ENCODE results near the gene FAM219A. TPM values are rescaled to one million over a fixed set of nuclear protein-coding genes. Genes with fewer than 3 reads are reported as not detected.

The FAM219A gene
- total RNA-seq, 2 donors from 2014 or later, result 26.3 to 39.3 TPM

DNA sequence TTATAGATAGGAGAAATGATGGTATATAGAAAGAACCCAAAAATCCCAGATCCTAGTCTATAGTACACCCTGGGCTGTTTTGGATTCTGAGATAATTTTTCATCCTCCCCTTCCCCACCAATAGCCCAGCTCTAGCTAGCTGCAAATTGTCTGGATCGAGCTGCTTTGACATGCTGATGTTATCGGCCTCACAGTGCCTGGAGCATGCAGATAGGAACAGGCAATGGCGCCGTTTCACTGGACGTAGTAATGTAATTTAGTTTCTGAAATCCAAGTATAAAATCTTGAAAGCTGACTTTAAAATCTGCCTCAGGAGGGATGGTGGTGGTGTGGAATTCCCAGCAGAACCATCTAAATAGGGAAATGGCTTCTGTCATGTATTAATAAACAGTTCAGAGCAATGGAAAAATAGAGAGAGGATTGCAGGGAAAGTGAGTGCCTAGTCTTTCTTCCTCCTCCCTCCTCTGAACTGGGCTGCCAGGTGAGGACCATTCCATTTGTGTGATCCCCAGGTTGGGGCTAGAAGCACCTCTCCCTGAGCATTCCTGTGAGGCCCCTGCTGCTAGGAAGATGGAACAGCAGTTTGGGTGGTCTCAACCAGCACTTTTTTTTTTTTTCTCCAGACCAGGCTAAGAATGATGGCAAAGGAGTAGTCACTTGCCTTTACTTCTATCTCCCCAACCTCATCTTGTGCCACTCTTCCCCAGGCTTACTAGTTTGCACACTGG, 31.9 kb downstream of the FAM219A start:
- intact Hi-C loops (cut with DNase I), result no loop called here
- DNase-seq (ENCODE audit: low spot score), result no peak

DNA sequence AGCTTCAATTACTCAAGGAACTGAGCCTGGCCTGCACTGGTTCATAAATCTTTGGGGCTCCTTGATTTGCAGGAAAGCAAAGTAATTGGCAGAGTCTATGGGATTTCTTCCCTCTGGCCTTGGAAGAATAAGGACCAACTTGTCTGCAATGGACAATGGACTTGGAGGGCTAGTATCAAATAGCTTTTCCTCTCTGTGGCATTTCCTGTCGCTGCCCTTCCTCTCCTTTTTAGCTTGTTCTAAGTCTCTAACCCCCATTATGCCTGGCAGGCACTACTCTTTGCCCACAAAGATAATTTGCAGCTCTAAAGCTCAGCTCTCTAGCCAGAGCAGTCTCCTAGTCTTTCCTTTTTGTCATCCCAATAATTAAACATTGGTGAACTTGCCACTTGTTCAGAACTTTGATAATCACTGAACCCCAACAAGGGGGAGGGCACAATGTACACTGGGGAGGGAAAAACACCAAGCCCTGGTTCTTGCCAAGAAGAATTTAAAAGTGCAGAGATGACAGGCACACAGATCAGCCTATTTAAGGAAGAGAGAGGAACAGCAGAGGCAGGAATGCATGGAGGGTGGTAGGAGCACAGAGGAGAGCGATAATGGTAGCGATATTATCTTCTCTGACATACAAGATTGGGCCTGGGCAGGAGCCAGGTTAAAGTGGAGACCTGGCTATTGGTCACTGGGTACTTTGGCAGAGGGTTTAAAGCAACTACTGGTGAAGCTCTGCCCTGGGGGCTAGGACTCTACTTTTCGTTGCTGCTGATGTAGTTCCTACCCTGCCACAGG, 38.5 kb downstream of the FAM219A start:
- intact Hi-C loops (cut with DNase I), result no loop called here
- no peak for DNase-seq (ENCODE audit: low spot score)

DNA sequence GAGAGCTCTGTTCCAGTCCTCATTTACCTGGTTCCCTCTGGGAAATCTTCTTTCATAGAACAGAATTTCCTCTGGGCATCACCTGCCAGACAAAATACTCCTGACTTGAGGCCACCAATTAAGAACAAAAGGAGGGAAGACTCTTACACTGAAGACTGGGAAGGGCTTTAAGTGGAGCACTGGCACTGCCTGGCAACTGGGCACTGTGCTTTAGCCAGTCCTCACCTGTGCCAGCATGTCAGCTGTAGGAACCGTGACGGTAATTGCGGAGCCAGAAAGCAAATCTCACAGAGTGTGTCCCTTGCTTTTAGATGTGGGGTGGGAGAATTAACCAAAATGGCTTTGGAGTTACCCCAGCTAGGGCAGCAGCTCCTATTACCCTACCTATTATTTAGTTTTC, 40.6 kb downstream of the FAM219A start:
- intact Hi-C loops (cut with DNase I), result no loop called here
- DNase-seq (ENCODE audit: low spot score), result no peak

DNA sequence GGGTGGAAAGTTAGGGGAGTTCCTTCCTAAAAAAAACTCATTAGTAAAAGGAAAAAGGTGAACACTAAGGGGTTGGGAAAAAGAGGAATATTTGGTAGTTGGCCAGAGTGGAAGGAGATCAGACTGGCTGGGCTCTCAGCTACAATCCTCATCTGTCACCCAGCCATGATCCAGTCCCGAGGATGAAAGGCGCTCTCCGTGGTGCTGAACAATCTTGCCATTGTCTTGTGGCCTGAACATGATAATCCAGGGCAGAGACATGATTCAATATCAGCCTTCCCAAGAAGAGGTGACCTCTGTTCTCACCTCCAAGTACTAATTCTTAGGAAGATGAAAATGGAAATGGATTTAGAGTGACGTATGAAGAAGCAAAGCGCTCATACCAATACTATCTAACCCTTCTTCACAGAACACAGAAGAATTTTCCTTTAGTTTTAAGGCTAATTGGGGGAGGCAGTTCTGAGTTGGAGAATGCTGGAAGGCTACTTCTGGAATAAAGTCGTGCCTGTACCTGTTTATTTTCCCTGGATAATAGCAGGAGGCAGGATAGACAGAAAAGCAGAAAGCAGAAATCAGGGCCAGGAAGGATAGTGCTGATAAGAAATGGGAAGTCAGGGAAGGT, 45.0 kb downstream of the FAM219A start:
- no peak for DNase-seq (ENCODE audit: low spot score)
- intact Hi-C loops (cut with DNase I), result no loop called here

DNA sequence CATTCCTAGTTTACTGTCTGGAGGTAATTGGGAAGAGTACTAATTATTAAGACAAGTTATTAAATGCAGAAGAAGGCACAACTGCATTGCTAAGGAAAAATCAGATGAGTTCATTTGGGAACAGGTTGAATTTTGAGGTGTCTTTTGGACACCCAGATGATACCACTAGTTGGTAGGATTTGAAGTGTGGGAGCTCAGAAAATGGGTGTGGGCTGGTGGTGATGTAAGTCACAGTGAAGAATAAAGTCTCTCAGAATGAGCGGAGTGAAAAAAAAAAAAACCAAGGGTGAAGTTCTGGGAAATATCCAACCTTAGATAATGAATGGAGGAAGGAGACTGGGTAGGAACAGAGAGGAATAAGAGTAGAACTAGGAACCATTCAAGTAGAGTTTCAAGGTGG, 46.0 kb downstream of the FAM219A start:
- intact Hi-C loops (cut with DNase I), result no loop called here
- DNase-seq (ENCODE audit: low spot score), result no peak

DNA sequence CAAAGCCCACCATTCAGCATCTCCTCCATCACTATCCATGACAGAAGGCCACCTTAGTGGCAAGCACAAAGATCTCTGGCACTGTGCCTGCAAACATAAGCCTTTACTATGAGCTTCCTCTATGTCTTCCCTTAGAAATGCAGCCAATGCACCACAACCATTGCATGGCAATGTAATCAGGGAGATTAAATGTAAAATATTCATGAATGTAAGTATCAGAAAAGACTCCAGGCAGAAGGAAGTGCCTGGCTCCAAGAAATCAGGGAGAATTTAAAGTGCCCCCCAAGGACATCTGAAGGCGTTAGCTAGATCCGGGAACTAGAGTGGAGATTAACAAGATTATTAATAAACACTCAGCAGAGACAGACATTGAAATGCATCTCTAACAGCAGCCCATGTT, 49.2 kb downstream of the FAM219A start:
- intact Hi-C loops (cut with DNase I), result loop anchor here (10.0 kb wide), 4 partner anchors 96 to 186 kb away; partner anchors contain the start of gene CNTFR (in 1 of the 2)
- DNase-seq (ENCODE audit: low spot score), result no peak

DNA sequence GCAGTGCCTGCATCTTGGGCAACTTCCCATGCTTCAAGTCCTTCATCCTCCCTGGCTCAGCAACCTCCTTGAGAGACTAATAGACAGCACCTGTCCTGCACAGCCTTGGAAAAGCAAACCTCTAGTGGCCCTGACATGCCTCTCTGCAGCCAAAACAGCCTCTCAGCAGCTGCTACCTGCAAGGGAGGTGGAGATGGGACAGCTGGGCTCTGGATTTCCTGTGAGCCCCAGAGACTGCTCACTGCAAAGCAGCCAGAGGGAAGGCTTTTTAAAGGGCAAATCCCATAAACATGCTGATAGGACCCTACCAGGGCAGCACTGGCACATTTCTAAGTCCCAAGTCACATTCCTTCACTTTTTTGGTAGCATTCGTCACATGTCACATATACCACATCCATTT, 50.2 kb downstream of the FAM219A start:
- DNase-seq (ENCODE audit: low spot score), result no peak
- intact Hi-C loops (cut with DNase I), result loop anchor here (10.0 kb wide), 4 partner anchors 97 to 187 kb away; partner anchors contain the start of gene CNTFR (in 1 of the 2)

DNA sequence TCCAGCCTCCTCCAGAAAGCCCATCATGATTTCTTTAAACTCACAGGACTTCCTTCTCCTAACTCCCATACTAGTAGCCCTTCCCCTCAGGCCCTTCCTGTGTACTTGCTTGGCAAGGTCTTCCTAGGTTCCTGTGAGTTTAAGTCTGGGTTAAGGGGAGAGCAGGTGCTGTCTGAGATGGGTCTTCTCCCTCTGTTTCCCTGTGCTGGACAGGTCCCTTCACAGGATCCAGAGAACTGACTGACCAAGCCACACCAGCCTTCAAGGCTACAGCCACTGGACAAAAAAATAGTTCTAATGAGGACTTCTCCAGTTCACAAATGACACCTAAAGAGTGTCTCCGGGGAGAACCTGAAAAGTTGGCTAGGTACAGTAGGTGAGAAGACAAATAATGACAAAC, 52.2 kb downstream of the FAM219A start:
- no peak for DNase-seq (ENCODE audit: low spot score)
- intact Hi-C loops (cut with DNase I), result loop anchor here (10.0 kb wide), 4 partner anchors 99 to 189 kb away; partner anchors contain the start of gene CNTFR (in 1 of the 2)

DNA sequence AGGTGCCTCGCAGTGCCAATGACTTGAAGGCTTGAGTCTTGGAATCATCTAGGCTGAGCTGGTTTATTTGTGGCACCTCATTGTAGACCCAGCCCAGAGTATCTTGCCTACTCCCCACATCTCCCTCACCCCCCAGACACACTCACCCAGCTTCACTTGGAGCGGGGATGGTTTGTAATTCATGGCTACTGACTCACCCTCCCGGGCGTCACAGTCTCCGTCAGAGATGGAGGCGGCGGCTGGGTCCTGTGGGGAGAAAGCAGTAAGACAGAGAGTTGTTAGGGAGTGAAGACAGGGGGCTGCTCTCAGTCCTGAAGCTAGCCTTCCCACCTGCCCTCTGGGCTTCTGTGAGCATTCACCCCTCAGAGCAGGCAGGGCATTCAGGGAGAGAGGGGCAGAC, 52.7 kb downstream of the FAM219A start:
- intact Hi-C loops (cut with DNase I), result loop anchor here (2.0 to 10.0 kb wide), 5 partner anchors 99 to 189 kb away; partner anchors contain the start of gene CNTFR (in 1 of the 2)
- DNase-seq (ENCODE audit: low spot score), result no peak

DNA sequence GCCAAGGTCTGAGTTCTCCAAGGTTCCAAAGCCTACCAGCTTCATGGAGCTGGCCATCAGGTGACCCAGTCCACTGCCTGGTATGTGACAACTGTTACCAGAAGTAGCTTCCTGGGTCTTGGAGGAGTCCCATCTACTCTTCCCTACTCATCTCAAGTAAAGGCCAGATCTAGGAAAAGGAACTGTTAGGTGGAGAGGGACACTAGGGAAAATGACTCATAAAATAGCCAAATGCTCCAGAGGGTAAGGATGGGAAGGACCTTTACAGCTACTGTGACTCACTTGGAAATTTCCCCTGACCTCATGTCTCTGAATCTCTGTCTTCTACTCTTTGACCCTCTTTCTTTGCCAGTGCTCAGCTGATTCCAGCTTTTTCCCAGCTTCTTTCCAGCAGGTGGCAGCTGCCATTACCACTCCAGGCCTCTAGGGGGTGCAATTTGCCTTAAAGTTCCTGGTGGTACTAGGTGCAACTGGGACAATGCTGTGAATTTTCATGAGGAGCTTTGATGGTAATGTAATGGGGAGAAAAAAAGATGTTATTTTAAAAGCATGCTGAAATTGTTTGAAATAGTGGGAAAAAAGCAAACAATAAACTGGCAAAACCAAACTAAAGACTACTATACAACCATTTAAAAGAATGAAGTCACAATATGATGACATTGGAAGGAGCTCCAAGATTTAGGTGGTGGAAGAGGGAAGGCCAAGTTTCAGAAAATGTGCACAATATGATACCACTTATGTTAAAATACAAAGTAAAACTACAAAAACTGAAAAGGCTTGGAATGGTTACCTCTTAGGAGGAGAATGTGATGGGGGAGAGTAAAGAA, 54.6 kb downstream of the FAM219A start:
- intact Hi-C loops (cut with DNase I), result loop anchor here (1.0 to 10.0 kb wide), 7 partner anchors 20 to 191 kb away; partner anchors contain the start of gene CNTFR (in 1 of the 2)
- peak; percentile 89 for DNase-seq (ENCODE audit: low spot score)

DNA sequence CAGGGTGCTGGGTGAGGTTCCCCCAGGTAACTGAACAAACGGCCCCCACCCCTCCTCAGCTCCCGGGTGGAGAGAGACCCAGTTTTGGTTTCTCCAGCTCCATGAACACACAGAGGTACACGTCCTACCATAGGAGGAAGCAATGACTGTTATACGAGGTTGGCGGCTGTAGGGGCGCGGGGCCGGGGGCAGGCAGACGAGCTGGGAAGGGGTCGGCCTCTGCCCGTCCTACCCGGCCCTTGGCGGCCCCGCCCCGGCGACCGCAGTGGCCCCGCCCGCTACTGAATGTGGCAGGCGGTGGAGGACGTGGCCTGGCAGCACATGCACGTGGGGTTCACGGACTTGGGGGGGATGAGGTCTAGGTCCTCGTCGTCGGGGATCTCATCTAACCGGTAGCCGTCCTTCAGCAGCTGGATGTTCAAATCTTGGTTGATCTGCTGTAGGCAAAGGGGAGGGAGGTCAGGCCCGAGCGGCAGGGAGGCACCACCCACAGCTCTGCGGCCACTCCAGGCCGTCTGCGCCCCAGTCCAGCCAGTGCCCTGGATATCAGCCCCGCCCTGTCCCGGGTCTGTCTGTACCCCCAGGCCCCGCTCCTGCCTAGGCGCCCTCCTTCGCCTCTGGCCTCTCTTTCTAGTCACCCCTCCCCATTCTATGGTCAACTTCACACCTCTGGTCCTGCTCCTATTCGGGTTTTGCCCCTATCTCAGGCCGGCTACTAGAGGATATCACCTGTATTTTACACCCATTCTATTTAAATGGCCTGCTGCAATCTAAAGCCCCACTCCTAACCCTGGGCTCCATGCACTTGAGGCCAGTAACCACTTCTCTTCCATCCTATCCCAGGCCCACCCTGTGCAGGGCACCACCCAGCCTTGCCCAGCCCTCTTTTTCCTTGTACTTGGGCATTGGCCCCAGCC, 57.4 kb downstream of the FAM219A start:
- no peak for DNase-seq (ENCODE audit: low spot score)
- intact Hi-C loops (cut with DNase I), result loop anchor here (5.0 to 10.0 kb wide), 5 partner anchors 101 to 194 kb away; partner anchors contain the start of gene CNTFR (in 1 of the 2)

DNA sequence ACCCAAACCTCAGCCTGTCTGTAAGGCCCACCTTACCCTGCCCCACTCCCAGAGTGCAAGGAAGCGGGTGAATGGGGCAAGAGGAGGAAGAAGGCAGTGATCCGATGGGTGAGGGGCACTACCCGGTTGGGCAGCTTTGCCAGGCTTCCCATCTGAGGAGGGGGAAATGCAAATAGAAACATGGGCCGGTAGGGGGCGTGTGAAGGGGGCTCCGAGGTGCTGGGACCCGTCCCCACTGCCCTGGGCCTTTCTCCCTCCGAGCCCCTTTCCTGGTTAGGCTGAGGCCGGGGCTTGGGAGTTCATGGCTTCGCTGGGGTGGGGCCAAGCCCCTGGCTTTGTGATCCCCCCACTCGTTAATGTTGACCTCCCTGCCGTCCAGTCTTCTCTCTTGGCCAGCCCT, 58.1 kb downstream of the FAM219A start:
- DNase-seq (ENCODE audit: low spot score), result no peak
- intact Hi-C loops (cut with DNase I), result loop anchor here (5.0 to 10.0 kb wide), 5 partner anchors 102 to 195 kb away; partner anchors contain the start of gene CNTFR (in 1 of the 2)

DNA sequence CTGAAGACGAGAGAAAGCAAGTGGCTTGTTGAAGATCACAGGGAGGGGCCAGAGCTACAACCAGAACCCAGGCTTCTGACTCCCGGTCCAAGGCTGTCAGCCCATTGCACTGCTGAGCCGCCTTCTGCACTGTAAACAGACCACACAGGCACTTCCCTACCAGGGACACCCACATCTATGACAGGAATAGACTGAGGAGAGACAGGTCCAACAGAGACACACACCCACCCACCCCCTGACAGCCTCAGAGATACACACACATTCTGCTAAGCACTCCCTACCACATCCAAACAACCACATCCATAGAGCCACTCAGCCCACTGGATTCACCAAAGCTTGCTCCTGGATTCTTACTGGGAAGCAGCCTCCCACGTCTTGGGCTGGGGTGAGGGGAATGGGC, 58.6 kb downstream of the FAM219A start:
- DNase-seq (ENCODE audit: low spot score), result no peak

DNA sequence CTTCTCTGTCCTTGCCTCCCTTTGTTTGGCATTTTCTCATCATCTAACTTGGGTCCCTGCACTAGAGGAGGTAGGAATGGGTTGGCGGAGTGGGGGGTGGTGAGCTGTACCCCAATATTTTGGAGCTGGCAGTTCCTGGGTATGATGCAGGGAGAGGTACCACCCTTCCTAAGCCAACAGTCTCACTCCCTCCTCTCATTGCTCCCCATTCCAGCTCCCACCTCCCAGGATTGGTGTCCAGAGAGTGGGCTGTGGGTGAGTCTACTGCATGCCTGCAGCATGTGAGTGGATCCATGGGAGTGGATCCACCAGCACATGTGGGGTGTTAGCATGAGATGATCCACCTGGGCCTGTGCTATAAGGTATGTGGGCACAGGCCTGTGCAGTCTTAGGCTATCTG, 59.5 kb downstream of the FAM219A start:
- intact Hi-C loops (cut with DNase I), result no loop called here
- no peak for DNase-seq (ENCODE audit: low spot score)

More for the DNA sequence above, 58.6 kb downstream of the FAM219A start:
- intact Hi-C loops (cut with DNase I), result loop anchor here (5.0 to 10.0 kb wide), 5 partner anchors 103 to 195 kb away; partner anchors contain the start of gene CNTFR (in 1 of the 2)

DNA sequence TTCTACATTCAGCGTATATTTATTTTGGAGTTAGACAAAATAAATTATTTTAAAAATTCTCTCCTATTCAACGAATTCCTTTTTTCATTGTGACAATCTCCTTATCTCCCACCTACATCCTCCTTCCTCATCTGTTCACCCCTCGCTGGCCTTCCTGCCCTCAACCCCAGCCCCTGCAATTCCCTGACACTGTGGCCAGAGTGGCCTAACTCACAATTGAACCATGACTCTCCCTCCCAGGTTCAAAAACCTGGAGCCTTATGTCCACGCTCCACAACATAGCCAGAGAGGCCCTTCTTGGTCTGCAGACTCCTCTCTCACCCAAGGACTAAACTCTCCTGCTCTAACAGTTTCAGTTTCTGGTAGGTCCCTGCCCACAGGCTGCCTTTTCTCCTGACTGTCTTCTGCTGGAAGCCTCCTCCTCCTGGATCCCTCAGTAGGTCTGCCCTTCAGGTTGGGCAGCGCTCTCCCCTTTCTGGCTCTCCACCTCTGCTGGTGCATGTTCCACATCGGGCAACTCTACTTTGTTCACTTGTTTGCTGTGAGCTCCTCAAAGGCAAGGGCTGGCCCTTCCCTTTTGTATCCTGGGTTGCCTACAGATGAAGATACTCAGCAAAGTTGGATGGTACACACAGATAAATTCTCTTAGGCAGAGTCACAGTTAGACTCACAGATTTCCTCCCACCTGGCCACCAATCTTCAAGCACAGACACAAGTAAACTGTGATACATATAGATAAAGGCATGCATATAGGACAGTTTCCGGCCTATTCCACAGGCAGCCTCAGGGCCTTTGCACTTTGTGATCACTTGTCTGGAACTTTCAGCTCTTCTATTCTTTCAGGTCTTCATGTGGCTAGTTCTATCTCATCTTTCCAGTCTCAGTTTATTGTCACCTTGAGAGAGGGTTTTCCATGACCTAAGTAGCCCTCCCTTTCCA, 61.8 kb downstream of the FAM219A start:
- no peak for DNase-seq (ENCODE audit: low spot score)
- intact Hi-C loops (cut with DNase I), result no loop called here

DNA sequence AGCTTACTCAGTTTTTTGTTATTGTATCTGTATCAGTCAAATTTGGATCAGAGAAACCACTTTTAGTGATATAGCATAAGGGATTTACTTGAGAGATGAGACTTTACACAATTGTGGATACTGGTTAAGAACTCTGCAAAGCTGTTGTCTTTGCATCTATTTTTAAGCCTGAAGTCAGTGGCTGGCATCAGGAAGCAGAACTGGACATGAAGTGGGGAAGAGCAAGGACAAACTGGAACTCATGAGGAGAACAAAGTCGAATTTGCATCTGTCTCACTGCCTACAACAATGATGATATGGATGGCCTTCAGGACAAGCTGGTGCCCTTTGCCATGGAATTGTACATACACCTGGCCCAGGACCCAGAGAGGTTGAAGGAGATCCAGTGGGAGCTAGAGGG, 65.9 kb downstream of the FAM219A start:
- DNase-seq (ENCODE audit: low spot score), result no peak
- intact Hi-C loops (cut with DNase I), result no loop called here

DNA sequence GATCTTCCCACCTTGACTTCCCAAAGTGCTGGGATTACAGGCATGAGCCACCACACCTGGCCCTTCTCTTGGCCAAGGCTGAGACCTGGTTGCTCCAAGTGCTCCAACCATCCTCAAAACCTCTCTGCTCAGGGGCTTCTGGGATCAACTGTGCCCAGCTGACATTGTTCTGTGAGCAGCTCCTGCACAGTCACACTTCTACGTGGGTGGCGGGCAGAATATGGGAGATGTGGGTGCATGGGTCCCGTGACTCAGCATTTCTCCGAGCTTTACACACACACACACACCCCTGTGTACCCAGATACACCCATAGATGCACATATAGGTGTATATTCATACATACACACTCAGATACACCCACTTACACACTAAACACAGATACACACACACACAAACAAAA, 71.1 kb downstream of the FAM219A start:
- peak; percentile 70 for DNase-seq (ENCODE audit: low spot score)
- intact Hi-C loops (cut with DNase I), result no loop called here

Measured in posterior vena cava (tissue), 2 donors.